Suprapubic skin (tissue), 4 donors: Measurements from ENCODE around the gene CHFR.
"Not testable (repeated sequence)": the region's sequence is repeated elsewhere in the genome, so short reads cannot be mapped to it uniquely, and the experiment has no call there.

Experiments used
- EP300 ChIP-seq: sonication (generic); formaldehyde crosslinking; IDR thresholded peaks from one replicate; pipeline ENCODE4 v1.6.1; 2017; ENCODE audit warnings: antibody characterized with exemption
- POLR2A ChIP-seq, 2 donors: fragments of 450-650 bp; IDR thresholded peaks; one replicate each; pipeline ENCODE4 v1.6.1; 2017; ENCODE audit warnings: antibody characterized with exemption in 2 of 2, mild to moderate bottlenecking in 2 of 2, moderate library complexity in 2 of 2
- POLR2AphosphoS5 ChIP-seq, 3 donors: sonication (generic); formaldehyde crosslinking; IDR thresholded peaks; one replicate each; pipeline ENCODE4 v1.6.1; 2017; ENCODE audit warnings: antibody characterized with exemption in 3 of 3
- TF ChIP-seq, protein P1 (sequence below), 2 donors: fragments of 200-600 bp in 1 of 2; fragments of 450-650 bp in 1 of 2; sonication (generic) in 1 of 2; IDR thresholded peaks; one replicate each; pipeline ENCODE4 v1.5.1; 2016 to 2019; ENCODE audit warnings: antibody characterized with exemption in 2 of 2, mild to moderate bottlenecking in 1 of 2, moderate library complexity in 1 of 2

DNA sequence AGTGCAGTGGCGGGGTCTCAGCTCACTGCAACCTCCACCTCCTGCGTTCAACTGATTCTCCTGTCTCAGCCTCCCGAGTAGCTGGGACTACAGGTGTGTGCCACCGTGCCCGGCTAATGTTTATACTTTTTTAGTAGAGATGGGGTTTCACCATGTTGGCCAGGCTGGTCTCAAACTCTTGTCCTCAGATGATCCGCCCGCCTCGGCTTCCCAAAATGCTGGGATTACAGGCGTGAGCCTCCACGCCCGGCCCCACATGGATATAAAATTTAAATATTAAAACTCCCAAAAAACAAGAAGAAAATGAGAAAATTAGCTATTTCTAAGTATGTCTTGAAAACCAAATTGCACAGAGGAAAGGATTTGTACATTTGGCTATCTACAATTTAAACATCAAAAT lies 42.7 kb downstream of the CHFR start:
- TF ChIP-seq POLR2A (IDR thresholded peaks at IDR 0.05); POLR2AphosphoS5 (IDR thresholded peaks at IDR 0.05); EP300: not testable (repeated sequence)
- TF ChIP-seq, protein P1, sequence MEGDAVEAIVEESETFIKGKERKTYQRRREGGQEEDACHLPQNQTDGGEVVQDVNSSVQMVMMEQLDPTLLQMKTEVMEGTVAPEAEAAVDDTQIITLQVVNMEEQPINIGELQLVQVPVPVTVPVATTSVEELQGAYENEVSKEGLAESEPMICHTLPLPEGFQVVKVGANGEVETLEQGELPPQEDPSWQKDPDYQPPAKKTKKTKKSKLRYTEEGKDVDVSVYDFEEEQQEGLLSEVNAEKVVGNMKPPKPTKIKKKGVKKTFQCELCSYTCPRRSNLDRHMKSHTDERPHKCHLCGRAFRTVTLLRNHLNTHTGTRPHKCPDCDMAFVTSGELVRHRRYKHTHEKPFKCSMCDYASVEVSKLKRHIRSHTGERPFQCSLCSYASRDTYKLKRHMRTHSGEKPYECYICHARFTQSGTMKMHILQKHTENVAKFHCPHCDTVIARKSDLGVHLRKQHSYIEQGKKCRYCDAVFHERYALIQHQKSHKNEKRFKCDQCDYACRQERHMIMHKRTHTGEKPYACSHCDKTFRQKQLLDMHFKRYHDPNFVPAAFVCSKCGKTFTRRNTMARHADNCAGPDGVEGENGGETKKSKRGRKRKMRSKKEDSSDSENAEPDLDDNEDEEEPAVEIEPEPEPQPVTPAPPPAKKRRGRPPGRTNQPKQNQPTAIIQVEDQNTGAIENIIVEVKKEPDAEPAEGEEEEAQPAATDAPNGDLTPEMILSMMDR (IDR thresholded peaks at IDR 0.05): not testable (repeated sequence)
